Type B pancreatic cell (in vitro differentiated cells): Measurements from ENCODE around the gene TMEM145. TPM values are rescaled to one million over a fixed set of nuclear protein-coding genes. Genes with fewer than 3 reads are reported as not detected.

Experiments
- DNase-seq: peaks from one replicate; pipeline ENCODE4 v3.0.0; 2021; ENCODE audit warnings: mixed read lengths; ENCODE audit not compliant: unreplicated experiment; ENCODE audit errors: extremely low spot score
- H3K27ac Mint-ChIP-seq: 2 replicates; pipeline ENCODE4 v1.8.0; 2021; ENCODE audit warnings: mild to moderate bottlenecking, mixed read lengths
- H3K27me3 Mint-ChIP-seq: 2 replicates; pipeline ENCODE4 v1.8.0; 2021; ENCODE audit warnings: mixed read lengths
- H3K36me3 Mint-ChIP-seq: 2 replicates; pipeline ENCODE4 v1.8.0; 2021; ENCODE audit warnings: mixed read lengths
- H3K4me1 Mint-ChIP-seq: one replicate; pipeline ENCODE4 v1.8.0; 2021; ENCODE audit warnings: mixed read lengths; ENCODE audit not compliant: unreplicated experiment
- H3K4me3 Mint-ChIP-seq: 2 replicates; pipeline ENCODE4 v1.8.0; 2021; ENCODE audit warnings: mild to moderate bottlenecking, mixed read lengths
- H3K9me3 Mint-ChIP-seq: 2 replicates; pipeline ENCODE4 v1.8.0; 2021; ENCODE audit warnings: mixed read lengths
- total RNA-seq: library from RNA; stranded (reverse); gene quantifications from 2 replicates; pipeline ENCODE4 v1.2.1, GENCODE V29; 2021; ENCODE audit warnings: low replicate concordance
- TF ChIP-seq, protein P1 (sequence below): fragments of 200-600 bp; sonication (generic); conservative IDR thresholded peaks from 2 replicates; pipeline ENCODE4 v1.5.0; 2021; ENCODE audit warnings: antibody characterized with exemption, mild to moderate bottlenecking

The TMEM145 gene
- total RNA-seq, 1 donor from 2014 or later, result 3.6 TPM

DNA sequence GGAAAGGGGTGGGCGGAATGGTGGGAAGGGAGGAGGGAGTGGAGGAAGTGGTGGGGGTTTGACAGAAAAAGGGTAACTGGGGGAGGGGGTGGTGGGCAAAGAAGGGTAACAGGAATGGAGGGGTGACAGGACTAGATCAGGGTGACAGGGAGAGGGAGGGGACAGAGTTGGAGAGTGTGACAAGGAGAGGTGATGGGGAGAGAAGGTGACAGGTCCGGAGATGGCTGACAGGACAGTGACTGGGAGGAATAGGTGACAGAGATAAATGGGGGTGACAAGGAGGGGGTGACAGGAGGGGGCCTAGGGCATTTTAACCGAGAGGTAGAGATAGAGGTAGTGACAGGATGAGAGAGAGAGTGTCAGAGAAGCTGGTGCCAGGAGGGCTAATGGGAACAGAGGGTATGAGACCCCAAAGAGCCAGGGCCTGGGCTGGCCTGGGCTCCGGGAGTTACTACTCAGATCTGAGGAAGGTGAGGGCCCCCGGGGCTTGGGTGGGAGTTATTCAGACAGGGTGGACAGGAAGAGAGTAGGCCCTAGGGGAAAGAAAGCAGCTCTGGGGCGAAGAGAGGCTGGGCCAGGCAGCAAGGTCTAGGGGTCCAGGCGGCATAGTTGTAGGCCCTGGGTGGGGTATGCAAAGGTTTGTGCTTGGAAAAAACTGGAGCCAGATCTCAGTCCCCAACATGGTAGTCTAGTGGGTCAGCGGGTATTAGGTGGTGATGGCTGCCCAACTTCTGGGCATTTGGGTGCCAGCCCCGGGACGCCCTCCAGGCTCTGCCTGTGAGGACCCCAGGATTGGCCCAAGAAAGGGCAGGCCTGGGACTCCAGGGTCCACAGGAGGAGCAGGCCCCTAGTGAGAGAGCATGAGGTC, 43.4 kb upstream of the TMEM145 start:
- H3K27me3 Mint-ChIP-seq, result no peaks in the 10 kb centered on the region
- no peaks in the 10 kb centered on the region for H3K36me3 Mint-ChIP-seq
- TF ChIP-seq, protein P1, sequence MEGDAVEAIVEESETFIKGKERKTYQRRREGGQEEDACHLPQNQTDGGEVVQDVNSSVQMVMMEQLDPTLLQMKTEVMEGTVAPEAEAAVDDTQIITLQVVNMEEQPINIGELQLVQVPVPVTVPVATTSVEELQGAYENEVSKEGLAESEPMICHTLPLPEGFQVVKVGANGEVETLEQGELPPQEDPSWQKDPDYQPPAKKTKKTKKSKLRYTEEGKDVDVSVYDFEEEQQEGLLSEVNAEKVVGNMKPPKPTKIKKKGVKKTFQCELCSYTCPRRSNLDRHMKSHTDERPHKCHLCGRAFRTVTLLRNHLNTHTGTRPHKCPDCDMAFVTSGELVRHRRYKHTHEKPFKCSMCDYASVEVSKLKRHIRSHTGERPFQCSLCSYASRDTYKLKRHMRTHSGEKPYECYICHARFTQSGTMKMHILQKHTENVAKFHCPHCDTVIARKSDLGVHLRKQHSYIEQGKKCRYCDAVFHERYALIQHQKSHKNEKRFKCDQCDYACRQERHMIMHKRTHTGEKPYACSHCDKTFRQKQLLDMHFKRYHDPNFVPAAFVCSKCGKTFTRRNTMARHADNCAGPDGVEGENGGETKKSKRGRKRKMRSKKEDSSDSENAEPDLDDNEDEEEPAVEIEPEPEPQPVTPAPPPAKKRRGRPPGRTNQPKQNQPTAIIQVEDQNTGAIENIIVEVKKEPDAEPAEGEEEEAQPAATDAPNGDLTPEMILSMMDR, result no peak
- no peak overlapping the region for H3K4me3 Mint-ChIP-seq
- no peak overlapping the region for H3K27ac Mint-ChIP-seq
- H3K4me1 Mint-ChIP-seq, result peaks cover 30% of the 10 kb centered on the region
- H3K9me3 Mint-ChIP-seq, result no peaks in the 10 kb centered on the region
- no peak for DNase-seq

- Mint-ChIP-seq H3K27me3 (no peaks in the 10 kb centered on the region), H3K27ac (no peak overlapping the region), H3K36me3 (no peaks in the 10 kb centered on the region), H3K4me1 (peaks cover 34% of the 10 kb centered on the region), H3K4me3 (no peak overlapping the region), H3K9me3 (no peaks in the 10 kb centered on the region)
- DNase-seq, result no peak
- TF ChIP-seq, protein P1, result no peak
Observed at GRCh38 chr19:42270346-42271044, 42.6 kb upstream of the TMEM145 start.

GRCh38 chr19:42271045-42271419, 42.1 kb upstream of the TMEM145 start:
- H3K9me3 Mint-ChIP-seq, result no peaks in the 10 kb centered on the region
- peaks cover 32% of the 10 kb centered on the region for H3K4me1 Mint-ChIP-seq
- H3K27ac Mint-ChIP-seq, result no peak overlapping the region
- H3K4me3 Mint-ChIP-seq, result peak overlapping the region; percentile 75
- TF ChIP-seq, protein P1, result no peak
- no peaks in the 10 kb centered on the region for H3K27me3 Mint-ChIP-seq
- peaks cover under 1% of the 10 kb centered on the region for H3K36me3 Mint-ChIP-seq
- DNase-seq, result no peak

DNA sequence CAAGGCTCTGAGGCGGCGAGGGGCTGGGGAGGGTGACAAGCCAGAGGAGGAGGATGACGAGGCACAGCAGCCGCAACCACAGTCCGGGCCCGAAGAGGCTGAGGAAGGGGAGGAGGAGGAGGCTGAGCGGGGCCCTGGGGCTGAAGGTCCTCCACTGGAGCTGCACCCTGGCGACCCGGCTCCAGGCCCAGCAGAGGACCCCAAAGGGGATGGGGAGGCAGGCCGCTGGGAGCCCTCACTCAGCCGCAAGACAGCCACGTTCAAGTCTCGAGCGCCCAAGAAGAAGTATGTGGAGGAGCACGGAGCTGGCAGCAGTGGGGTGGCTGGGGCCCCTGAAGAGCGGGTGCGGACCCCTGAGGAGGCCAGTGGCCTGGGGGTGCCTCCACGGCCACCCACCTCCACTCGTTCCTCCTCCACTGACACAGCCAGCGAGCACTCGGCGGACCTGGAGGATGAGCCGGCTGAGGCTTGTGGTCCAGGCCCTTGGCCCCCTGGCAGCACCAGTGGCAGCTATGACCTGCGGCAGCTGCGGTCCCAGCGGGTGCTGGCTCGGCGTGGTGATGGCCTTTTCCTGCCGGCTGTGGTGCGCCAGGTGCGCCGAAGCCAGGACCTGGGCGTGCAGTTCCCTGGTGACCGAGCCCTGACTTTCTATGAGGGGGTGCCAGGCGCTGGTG, 41.1 kb upstream of the TMEM145 start:
- no peak for DNase-seq
- Mint-ChIP-seq H3K9me3 (no peaks in the 10 kb centered on the region), H3K27ac (no peak overlapping the region), H3K27me3 (no peaks in the 10 kb centered on the region), H3K4me1 (peaks cover 36% of the 10 kb centered on the region), H3K36me3 (peaks cover 3% of the 10 kb centered on the region), H3K4me3 (no peak overlapping the region)
- TF ChIP-seq, protein P1, result no peak

DNA sequence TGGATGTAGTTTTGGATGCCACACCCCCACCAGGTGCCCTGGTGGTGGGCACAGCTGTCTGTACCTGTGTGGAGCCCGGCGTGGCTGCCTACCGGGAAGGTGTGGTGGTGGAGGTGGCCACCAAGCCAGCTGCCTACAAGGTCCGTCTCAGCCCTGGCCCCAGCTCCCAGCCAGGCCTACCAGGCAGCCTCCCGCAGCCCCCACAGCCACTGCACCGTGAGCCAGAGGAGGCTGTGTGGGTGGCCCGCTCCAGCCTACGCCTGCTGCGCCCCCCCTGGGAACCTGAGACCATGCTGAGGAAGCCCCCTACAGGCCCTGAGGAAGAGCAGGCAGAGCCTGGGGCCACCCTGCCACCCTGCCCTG, 40.6 kb upstream of the TMEM145 start:
- no peaks in the 10 kb centered on the region for H3K9me3 Mint-ChIP-seq
- peaks cover 3% of the 10 kb centered on the region for H3K36me3 Mint-ChIP-seq
- H3K4me3 Mint-ChIP-seq, result no peak overlapping the region
- peaks cover 33% of the 10 kb centered on the region for H3K4me1 Mint-ChIP-seq
- DNase-seq, result no peak
- H3K27ac Mint-ChIP-seq, result no peak overlapping the region
- TF ChIP-seq, protein P1, result no peak
- no peaks in the 10 kb centered on the region for H3K27me3 Mint-ChIP-seq
